Liver (tissue), 9 donors: Measurements from ENCODE around the gene CDH26. TPM values are rescaled to one million over a fixed set of nuclear protein-coding genes. Genes with fewer than 3 reads are reported as not detected.

Source experiments
- DNase-seq: peaks from one replicate; pipeline ENCODE4 v3.0.0-alpha.2; 2017; ENCODE audit warnings: low spot score
- H3K27ac ChIP-seq, 2 donors: one replicate each; pipeline ENCODE4 v1.7.0; 2013; ENCODE audit warnings: inconsistent platforms in 2 of 2, low read length in 2 of 2, control low read depth in 1 of 2, low read depth in 1 of 2, mild to moderate bottlenecking in 1 of 2
- H3K27me3 ChIP-seq, 4 donors: one replicate each; pipeline versions ENCODE4 v1.6.1 to v1.7.0; 2013; ENCODE audit warnings: low read length in 3 of 4, inconsistent platforms in 1 of 4, mild to moderate bottlenecking in 1 of 4, moderate library complexity in 1 of 4; ENCODE audit not compliant: control insufficient read depth in 4 of 4, insufficient read depth in 4 of 4
- H3K36me3 ChIP-seq, 4 donors: one replicate each; pipeline versions ENCODE4 v1.6.1 to v1.7.0; 2013; ENCODE audit warnings: low read length in 3 of 4, mild to moderate bottlenecking in 3 of 4, low read depth in 1 of 4, moderate library complexity in 1 of 4; ENCODE audit not compliant: control insufficient read depth in 4 of 4, insufficient read depth in 3 of 4
- H3K4me1 ChIP-seq, 4 donors: one replicate each; pipeline versions ENCODE4 v1.6.1 to v1.7.0; 2013; ENCODE audit warnings: low read length in 3 of 4, mild to moderate bottlenecking in 3 of 4, moderate library complexity in 1 of 4; ENCODE audit not compliant: control insufficient read depth in 4 of 4, insufficient read depth in 4 of 4
- H3K4me3 ChIP-seq, 3 donors: one replicate each; pipeline versions ENCODE4 v1.6.1 to v1.7.0; 2013; ENCODE audit warnings: low read length in 3 of 3, control low read depth in 1 of 3, low read depth in 1 of 3, mild to moderate bottlenecking in 1 of 3
- H3K9ac ChIP-seq, 2 donors: one replicate each; pipeline ENCODE4 v1.7.0; 2013; ENCODE audit warnings: low read length in 2 of 2, mild to moderate bottlenecking in 2 of 2, moderate library complexity in 2 of 2, control low read depth in 1 of 2, low read depth in 1 of 2
- H3K9me3 ChIP-seq, 4 donors: one replicate each; pipeline versions ENCODE4 v1.6.1 to v1.7.0; 2013; ENCODE audit warnings: low read length in 3 of 4; ENCODE audit not compliant: control insufficient read depth in 4 of 4
- EGR1 ChIP-seq, 2 donors: IDR thresholded peaks; 2 replicates each; pipeline ENCODE4 v1.6.1; 2016 to 2018; ENCODE audit warnings: antibody characterized with exemption in 2 of 2, low read depth in 2 of 2
- FOXA1 ChIP-seq: IDR thresholded peaks from 2 replicates; pipeline ENCODE4 v1.6.1; 2016; ENCODE audit warnings: antibody characterized with exemption
- FOXA2 ChIP-seq: IDR thresholded peaks from 2 replicates; pipeline ENCODE4 v1.6.1; 2016; ENCODE audit warnings: antibody characterized with exemption
- GABPA ChIP-seq, 2 donors: IDR thresholded peaks in 1 of 2; conservative IDR thresholded peaks in 1 of 2; 2 replicates each; pipeline ENCODE4 v1.6.1; 2016; ENCODE audit warnings: antibody characterized with exemption in 2 of 2, mild to moderate bottlenecking in 1 of 2, moderate library complexity in 1 of 2
- HNF4G ChIP-seq: IDR thresholded peaks from 2 replicates; pipeline ENCODE4 v1.6.1; 2016; ENCODE audit warnings: antibody characterized with exemption
- NR2F2 ChIP-seq: IDR thresholded peaks from 2 replicates; pipeline ENCODE4 v1.6.1; 2016; ENCODE audit warnings: antibody characterized with exemption
- RAD21 ChIP-seq, 2 donors: IDR thresholded peaks; 2 replicates each; pipeline ENCODE4 v1.6.1; 2016; ENCODE audit warnings: antibody characterized with exemption in 2 of 2, mild to moderate bottlenecking in 2 of 2
- RXRA ChIP-seq, 2 donors: IDR thresholded peaks; 2 replicates each; pipeline ENCODE4 v1.6.1; 2017 to 2018; ENCODE audit warnings: antibody characterized with exemption in 2 of 2, mild to moderate bottlenecking in 1 of 2
- SP1 ChIP-seq: IDR thresholded peaks from 2 replicates; pipeline ENCODE4 v1.6.1; 2018; ENCODE audit warnings: antibody characterized with exemption, mild to moderate bottlenecking
- YY1 ChIP-seq: IDR thresholded peaks from 2 replicates; pipeline ENCODE4 v1.6.1; 2016; ENCODE audit warnings: antibody characterized with exemption, mild to moderate bottlenecking
- WGBS: extraction: QIAGEN DNeasy Blood & Tissue Kit; methylation state at CpG from one replicate; pipeline ENCODE4 v1.1.7; 2013; 5-methylcytosine and 5-hydroxymethylcytosine counted together
- polyA plus RNA-seq, 2 donors: library from polyadenylated mRNA; stranded (reverse) in 1 of 2; unstranded in 1 of 2; fragments of 200-250 nt in 1 of 2; fragments of >200 nt in 1 of 2; fragmentation: Nextera tagmentation in 1 of 2; extraction: Ambion mirVana in 1 of 2; gene quantifications; one replicate each; pipeline versions ENCODE4 v1.2.1 to v1.2.3, GENCODE V29; 2013 to 2015
- total RNA-seq, 2 donors: library from RNA; depleted of rRNA; stranded (reverse); fragments of >200 nt; gene quantifications; one replicate each; pipeline ENCODE4 v1.2.3, GENCODE V29; 2014
- TF ChIP-seq, protein P1 (sequence below): fragments of 150-350 bp; IDR thresholded peaks from 2 replicates; pipeline ENCODE4 v1.5.1; 2017; ENCODE audit warnings: improper control_type of control experiment, low read depth, low read length; ENCODE audit not compliant: missing input control
- TF ChIP-seq, protein P2 (sequence below): IDR thresholded peaks from 2 replicates; pipeline ENCODE4 v1.6.1; 2016; ENCODE audit warnings: antibody characterized with exemption
- TF ChIP-seq, protein P3 (sequence below): IDR thresholded peaks from 2 replicates; pipeline ENCODE4 v1.6.1; 2016; ENCODE audit warnings: antibody characterized with exemption
- TF ChIP-seq, protein P4 (sequence below): IDR thresholded peaks from 2 replicates; pipeline ENCODE4 v1.6.1; 2016; ENCODE audit warnings: antibody characterized with exemption, mild to moderate bottlenecking
- TF ChIP-seq, protein P5 (sequence below): IDR thresholded peaks from 2 replicates; pipeline ENCODE4 v1.6.1; 2016; ENCODE audit warnings: antibody characterized with exemption
- donor health status: healthy.
- donor health status: healthy.
- donor health status: healthy.
- donor health status: healthy.
- donor health status: healthy.

CDH26 gene
- total and polyA plus RNA-seq, 4 donors = 0.03 to 0.70 (median 0.43) TPM

DNA sequence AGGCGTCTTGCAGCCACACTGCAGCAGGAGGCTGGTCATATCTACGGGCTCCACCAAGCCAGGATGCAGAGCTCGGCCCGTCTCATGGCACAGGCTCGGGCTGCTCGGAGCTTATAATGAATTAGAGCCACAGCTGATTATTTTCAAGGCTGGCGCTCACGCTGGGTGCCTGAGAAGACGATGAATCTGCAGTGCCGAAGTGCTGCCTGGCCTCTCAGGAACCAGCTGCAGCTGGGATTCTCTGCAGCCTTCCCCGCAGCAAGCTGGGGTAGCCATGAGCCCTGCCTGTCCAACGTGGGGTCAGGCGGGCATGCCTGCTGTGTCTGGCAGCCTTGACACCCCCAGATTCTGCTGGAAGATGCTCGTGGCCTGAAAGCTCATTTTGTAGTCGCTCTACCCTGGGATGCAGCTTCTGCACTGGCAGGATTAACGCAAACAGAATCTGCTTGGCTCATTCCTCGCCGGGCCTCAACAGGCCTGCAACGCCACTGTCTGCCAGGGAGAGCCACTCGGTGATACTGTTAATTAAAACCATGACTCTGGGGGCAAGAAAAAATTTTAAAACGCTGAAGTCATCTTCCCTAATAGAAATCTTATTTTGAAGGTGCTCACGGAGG lies 104.3 kb downstream of the CDH26 start:
- no peak overlapping the region for H3K9ac ChIP-seq
- H3K27ac ChIP-seq = no peak overlapping the region
- TF ChIP-seq, protein P1, sequence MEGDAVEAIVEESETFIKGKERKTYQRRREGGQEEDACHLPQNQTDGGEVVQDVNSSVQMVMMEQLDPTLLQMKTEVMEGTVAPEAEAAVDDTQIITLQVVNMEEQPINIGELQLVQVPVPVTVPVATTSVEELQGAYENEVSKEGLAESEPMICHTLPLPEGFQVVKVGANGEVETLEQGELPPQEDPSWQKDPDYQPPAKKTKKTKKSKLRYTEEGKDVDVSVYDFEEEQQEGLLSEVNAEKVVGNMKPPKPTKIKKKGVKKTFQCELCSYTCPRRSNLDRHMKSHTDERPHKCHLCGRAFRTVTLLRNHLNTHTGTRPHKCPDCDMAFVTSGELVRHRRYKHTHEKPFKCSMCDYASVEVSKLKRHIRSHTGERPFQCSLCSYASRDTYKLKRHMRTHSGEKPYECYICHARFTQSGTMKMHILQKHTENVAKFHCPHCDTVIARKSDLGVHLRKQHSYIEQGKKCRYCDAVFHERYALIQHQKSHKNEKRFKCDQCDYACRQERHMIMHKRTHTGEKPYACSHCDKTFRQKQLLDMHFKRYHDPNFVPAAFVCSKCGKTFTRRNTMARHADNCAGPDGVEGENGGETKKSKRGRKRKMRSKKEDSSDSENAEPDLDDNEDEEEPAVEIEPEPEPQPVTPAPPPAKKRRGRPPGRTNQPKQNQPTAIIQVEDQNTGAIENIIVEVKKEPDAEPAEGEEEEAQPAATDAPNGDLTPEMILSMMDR = no peak
- TF ChIP-seq FOXA2 = no peak
- TF ChIP-seq GABPA (IDR thresholded peaks at IDR 0.05 in 1 of 2, conservative IDR thresholded peaks at IDR 0.05 in 1 of 2) = no peak
- TF ChIP-seq SP1 = no peak
- TF ChIP-seq RXRA (IDR thresholded peaks at IDR 0.05) = no peak
- no peak for TF ChIP-seq YY1
- no peak for TF ChIP-seq EGR1 (IDR thresholded peaks at IDR 0.05; ENCODE audit: low read depth in 2 of 2)
- TF ChIP-seq, protein P2, sequence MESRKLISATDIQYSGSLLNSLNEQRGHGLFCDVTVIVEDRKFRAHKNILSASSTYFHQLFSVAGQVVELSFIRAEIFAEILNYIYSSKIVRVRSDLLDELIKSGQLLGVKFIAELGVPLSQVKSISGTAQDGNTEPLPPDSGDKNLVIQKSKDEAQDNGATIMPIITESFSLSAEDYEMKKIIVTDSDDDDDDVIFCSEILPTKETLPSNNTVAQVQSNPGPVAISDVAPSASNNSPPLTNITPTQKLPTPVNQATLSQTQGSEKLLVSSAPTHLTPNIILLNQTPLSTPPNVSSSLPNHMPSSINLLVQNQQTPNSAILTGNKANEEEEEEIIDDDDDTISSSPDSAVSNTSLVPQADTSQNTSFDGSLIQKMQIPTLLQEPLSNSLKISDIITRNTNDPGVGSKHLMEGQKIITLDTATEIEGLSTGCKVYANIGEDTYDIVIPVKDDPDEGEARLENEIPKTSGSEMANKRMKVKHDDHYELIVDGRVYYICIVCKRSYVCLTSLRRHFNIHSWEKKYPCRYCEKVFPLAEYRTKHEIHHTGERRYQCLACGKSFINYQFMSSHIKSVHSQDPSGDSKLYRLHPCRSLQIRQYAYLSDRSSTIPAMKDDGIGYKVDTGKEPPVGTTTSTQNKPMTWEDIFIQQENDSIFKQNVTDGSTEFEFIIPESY = no peak
- TF ChIP-seq HNF4G = no peak
- TF ChIP-seq, protein P3, sequence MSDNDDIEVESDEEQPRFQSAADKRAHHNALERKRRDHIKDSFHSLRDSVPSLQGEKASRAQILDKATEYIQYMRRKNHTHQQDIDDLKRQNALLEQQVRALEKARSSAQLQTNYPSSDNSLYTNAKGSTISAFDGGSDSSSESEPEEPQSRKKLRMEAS = no peak
- TF ChIP-seq NR2F2 = no peak
- no peak for TF ChIP-seq FOXA1
- TF ChIP-seq RAD21 (IDR thresholded peaks at IDR 0.05) = no peak
- TF ChIP-seq, protein P4, sequence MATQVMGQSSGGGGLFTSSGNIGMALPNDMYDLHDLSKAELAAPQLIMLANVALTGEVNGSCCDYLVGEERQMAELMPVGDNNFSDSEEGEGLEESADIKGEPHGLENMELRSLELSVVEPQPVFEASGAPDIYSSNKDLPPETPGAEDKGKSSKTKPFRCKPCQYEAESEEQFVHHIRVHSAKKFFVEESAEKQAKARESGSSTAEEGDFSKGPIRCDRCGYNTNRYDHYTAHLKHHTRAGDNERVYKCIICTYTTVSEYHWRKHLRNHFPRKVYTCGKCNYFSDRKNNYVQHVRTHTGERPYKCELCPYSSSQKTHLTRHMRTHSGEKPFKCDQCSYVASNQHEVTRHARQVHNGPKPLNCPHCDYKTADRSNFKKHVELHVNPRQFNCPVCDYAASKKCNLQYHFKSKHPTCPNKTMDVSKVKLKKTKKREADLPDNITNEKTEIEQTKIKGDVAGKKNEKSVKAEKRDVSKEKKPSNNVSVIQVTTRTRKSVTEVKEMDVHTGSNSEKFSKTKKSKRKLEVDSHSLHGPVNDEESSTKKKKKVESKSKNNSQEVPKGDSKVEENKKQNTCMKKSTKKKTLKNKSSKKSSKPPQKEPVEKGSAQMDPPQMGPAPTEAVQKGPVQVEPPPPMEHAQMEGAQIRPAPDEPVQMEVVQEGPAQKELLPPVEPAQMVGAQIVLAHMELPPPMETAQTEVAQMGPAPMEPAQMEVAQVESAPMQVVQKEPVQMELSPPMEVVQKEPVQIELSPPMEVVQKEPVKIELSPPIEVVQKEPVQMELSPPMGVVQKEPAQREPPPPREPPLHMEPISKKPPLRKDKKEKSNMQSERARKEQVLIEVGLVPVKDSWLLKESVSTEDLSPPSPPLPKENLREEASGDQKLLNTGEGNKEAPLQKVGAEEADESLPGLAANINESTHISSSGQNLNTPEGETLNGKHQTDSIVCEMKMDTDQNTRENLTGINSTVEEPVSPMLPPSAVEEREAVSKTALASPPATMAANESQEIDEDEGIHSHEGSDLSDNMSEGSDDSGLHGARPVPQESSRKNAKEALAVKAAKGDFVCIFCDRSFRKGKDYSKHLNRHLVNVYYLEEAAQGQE = no peak
- no peaks in the 10 kb centered on the region for H3K27me3 ChIP-seq
- H3K36me3 ChIP-seq = no peaks in the 10 kb centered on the region
- 73% methylated on average over 22 of the region's 22 CpGs for WGBS
- no peak for DNase-seq
- H3K4me1 ChIP-seq = no peaks in the 10 kb centered on the region
- H3K9me3 ChIP-seq = no peaks in the 10 kb centered on the region
- H3K4me3 ChIP-seq = no peak overlapping the region

DNA sequence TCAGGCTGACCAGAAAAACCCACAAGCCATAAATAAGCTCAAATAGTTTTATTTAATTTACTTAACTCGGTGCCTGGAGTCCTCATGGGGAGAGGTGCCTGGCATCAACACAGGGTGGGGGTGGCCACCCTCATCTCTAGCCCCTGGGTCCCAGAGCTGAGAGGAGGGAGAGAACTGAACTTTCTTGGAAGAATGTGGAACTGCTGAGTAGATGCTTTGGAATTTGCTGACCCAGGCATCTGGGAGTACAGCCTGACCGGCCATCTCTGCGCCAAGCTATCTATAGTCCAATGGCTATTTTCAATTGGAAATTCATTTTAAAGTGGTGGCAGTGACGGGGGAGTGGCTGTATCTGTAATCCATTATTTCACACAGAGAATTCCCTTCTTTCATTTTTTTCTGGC lies 104.8 kb downstream of the CDH26 start:
- DNase-seq = no peak
- WGBS = 78% methylated on average over 4 of the region's 4 CpGs

More for the DNA sequence above, 104.8 kb downstream of the CDH26 start:
- no peaks in the 10 kb centered on the region for H3K4me1 ChIP-seq
- no peaks in the 10 kb centered on the region for H3K36me3 ChIP-seq
- TF ChIP-seq, protein P5, sequence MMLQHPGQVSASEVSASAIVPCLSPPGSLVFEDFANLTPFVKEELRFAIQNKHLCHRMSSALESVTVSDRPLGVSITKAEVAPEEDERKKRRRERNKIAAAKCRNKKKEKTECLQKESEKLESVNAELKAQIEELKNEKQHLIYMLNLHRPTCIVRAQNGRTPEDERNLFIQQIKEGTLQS = no peak
- TF ChIP-seq EGR1 (IDR thresholded peaks at IDR 0.05; ENCODE audit: low read depth in 2 of 2) = no peak
- H3K27me3 ChIP-seq = no peaks in the 10 kb centered on the region
- H3K4me3 ChIP-seq = no peak overlapping the region
- H3K9me3 ChIP-seq = no peaks in the 10 kb centered on the region
- no peak overlapping the region for H3K27ac ChIP-seq
- H3K9ac ChIP-seq = no peak overlapping the region
